H1 (cell line): ENCODE measurements around the gene SGMS1. TPM values are rescaled to one million over a fixed set of nuclear protein-coding genes. Genes with fewer than 3 reads are reported as not detected.
A peak's percentile ranks its signal among the peaks of the same experiment; 100 is the strongest.

Experiments used
- CTCF ChIA-PET: fragments of 300-600 bp; sonication (Branson Sonifier 250); formaldehyde crosslinking; loops from one replicate; lab custom pipeline; 2021; ENCODE audit not compliant: partially characterized antibody; lab: Charles Lee
- POLR2A ChIA-PET: fragments of 300-600 bp; sonication (Branson Sonifier 250); formaldehyde crosslinking; loops from one replicate; lab custom pipeline; 2021; ENCODE audit warnings: inconsistent platforms; ENCODE audit not compliant: partially characterized antibody; lab: Charles Lee
- DNase-seq, 2 experiments: peaks; one replicate each; pipeline versions ENCODE4 v3.0.0 to v3.0.0-alpha.2; 2010 to 2022; ENCODE audit warnings: low spot score in 2 of 2, low read depth in 1 of 2, mixed read lengths in 1 of 2
- FAIRE-seq: peaks from 2 replicates; lab custom pipeline; 2011; peaks lifted over from hg19 to GRCh38; lab: Jason Lieb, UNC
- H2AFZ ChIP-seq: 2 replicates; pipeline ENCODE4 v1.8.1; 2012; ENCODE audit warnings: low read length, inconsistent platforms
- H2AK5ac ChIP-seq: 2 replicates; pipeline ENCODE4 v1.6.1; 2013; ENCODE audit warnings: low read depth, low read length
- H2BK120ac ChIP-seq: replicated peaks from 2 replicates; pipeline ENCODE3; 2013; ENCODE audit warnings: low read depth, low read length, inconsistent platforms
- H2BK12ac ChIP-seq: 2 replicates; pipeline ENCODE4 v1.6.1; 2013; ENCODE audit warnings: low read depth, low read length
- H2BK15ac ChIP-seq: 2 replicates; pipeline ENCODE4 v1.6.1; 2013; ENCODE audit warnings: low read length
- H2BK20ac ChIP-seq: 2 replicates; pipeline ENCODE4 v1.6.1; 2013; ENCODE audit warnings: low read length
- H2BK5ac ChIP-seq: 2 replicates; pipeline ENCODE4 v1.6.1; 2013; ENCODE audit warnings: low read depth, low read length
- H3K14ac ChIP-seq: 2 replicates; pipeline ENCODE4 v1.6.1; 2013; ENCODE audit warnings: inconsistent platforms; ENCODE audit not compliant: insufficient read length
- H3K18ac ChIP-seq: 2 replicates; pipeline ENCODE4 v1.6.1; 2013; ENCODE audit warnings: low read length; ENCODE audit errors: extremely low read depth
- H3K23ac ChIP-seq: 2 replicates; pipeline ENCODE4 v1.6.1; 2013; ENCODE audit warnings: inconsistent platforms; ENCODE audit not compliant: insufficient read length
- H3K23me2 ChIP-seq: 2 replicates; pipeline ENCODE4 v1.6.1; 2013; ENCODE audit warnings: low read depth, low read length
- H3K27ac ChIP-seq: 2 replicates; pipeline ENCODE4 v1.6.1; 2011; ENCODE audit warnings: low read depth, low read length, inconsistent platforms
- H3K27me3 ChIP-seq, 4 experiments: replicated peaks in 1 of 4; 1 replicate in 1 of 4; 2 replicates in 3 of 4; pipeline versions ENCODE4 v1.6.1 to v1.8.1; 2011 to 2013; ENCODE audit warnings: low read length in 3 of 4, mild to moderate bottlenecking in 3 of 4, inconsistent platforms in 2 of 4, mixed read lengths in 2 of 4, moderate library complexity in 1 of 4; ENCODE audit not compliant: control insufficient read depth in 3 of 4, insufficient read depth in 3 of 4; ENCODE audit errors: extremely low read depth in 1 of 4
- H3K36me3 ChIP-seq, 4 experiments: 2 replicates each; pipeline versions ENCODE4 v1.6.1 to v1.8.1; 2011 to 2013; ENCODE audit warnings: mild to moderate bottlenecking in 4 of 4, low read length in 3 of 4, moderate library complexity in 2 of 4, control low read depth in 1 of 4, inconsistent platforms in 1 of 4; ENCODE audit not compliant: insufficient read depth in 4 of 4, control insufficient read depth in 2 of 4
- H3K4ac ChIP-seq: replicated peaks from 2 replicates; pipeline ENCODE3; 2013; ENCODE audit warnings: low read length, low read depth, mixed read lengths, inconsistent platforms; ENCODE audit not compliant: insufficient read length
- H3K4me1 ChIP-seq, 4 experiments: replicated peaks in 1 of 4; 1 replicate in 1 of 4; 2 replicates in 3 of 4; pipeline versions ENCODE4 v1.6.1 to v1.8.1; 2011 to 2013; ENCODE audit warnings: low read length in 3 of 4, inconsistent platforms in 2 of 4, mixed read lengths in 1 of 4; ENCODE audit not compliant: insufficient read depth in 4 of 4, control insufficient read depth in 3 of 4
- H3K4me2 ChIP-seq, 2 experiments: 2 replicates each; pipeline versions ENCODE4 v1.6.1 to v1.8.1; 2011 to 2013; ENCODE audit warnings: low read depth in 2 of 2, low read length in 2 of 2, control low read depth in 1 of 2, inconsistent platforms in 1 of 2, mild to moderate bottlenecking in 1 of 2; ENCODE audit not compliant: insufficient read depth in 1 of 2
- H3K4me3 ChIP-seq, 4 experiments: fragments of 200-600, 300-600 bp in 1 of 4; sonication (generic), shearing (Covaris generic), sonication (Bioruptor Twin) in 1 of 4; 2 replicates each; pipeline versions ENCODE4 v1.5.1 to v1.8.1; 2011 to 2016; ENCODE audit warnings: low read length in 4 of 4, low read depth in 3 of 4, control low read depth in 2 of 4, inconsistent platforms in 2 of 4, mild to moderate bottlenecking in 2 of 4, mixed read lengths in 1 of 4, moderate library complexity in 1 of 4; ENCODE audit not compliant: insufficient read depth in 2 of 4; ENCODE audit errors: extremely low read depth in 1 of 4
- H3K56ac ChIP-seq: replicated peaks from 2 replicates; pipeline ENCODE3; 2013; ENCODE audit warnings: low read depth, mild to moderate bottlenecking, mixed read lengths, low read length, inconsistent platforms; ENCODE audit not compliant: insufficient read length
- H3K79me1 ChIP-seq: 2 replicates; pipeline ENCODE4 v1.6.1; 2013; ENCODE audit warnings: low read depth, low read length, control low read depth
- H3K79me2 ChIP-seq, 2 experiments: 2 replicates each; pipeline versions ENCODE4 v1.6.1 to v1.8.1; 2012 to 2013; ENCODE audit warnings: low read length in 2 of 2, mild to moderate bottlenecking in 2 of 2, inconsistent platforms in 1 of 2; ENCODE audit not compliant: insufficient read depth in 2 of 2, control insufficient read depth in 1 of 2
- H3K9ac ChIP-seq, 4 experiments: replicated peaks in 1 of 4; 1 replicate in 1 of 4; 2 replicates in 3 of 4; pipeline versions ENCODE4 v1.6.1 to v1.8.1; 2011 to 2013; ENCODE audit warnings: low read depth in 3 of 4, low read length in 3 of 4, control low read depth in 2 of 4, mild to moderate bottlenecking in 2 of 4, moderate library complexity in 2 of 4, inconsistent platforms in 1 of 4; ENCODE audit errors: extremely low read depth in 1 of 4
- H3K9me3 ChIP-seq, 2 experiments: 2 replicates each; pipeline versions ENCODE4 v1.6.1 to v1.8.1; 2012 to 2013; ENCODE audit warnings: mild to moderate bottlenecking in 2 of 2, moderate library complexity in 2 of 2, control low read depth in 1 of 2, inconsistent platforms in 1 of 2, low read depth in 1 of 2, low read length in 1 of 2, mixed read lengths in 1 of 2; ENCODE audit not compliant: insufficient read depth in 2 of 2
- H4K20me1 ChIP-seq, 2 experiments: replicated peaks in 1 of 2; 2 replicates each; pipeline versions ENCODE3 to v1.8.1; 2011 to 2013; ENCODE audit warnings: inconsistent platforms in 2 of 2, low read length in 2 of 2, mild to moderate bottlenecking in 1 of 2; ENCODE audit not compliant: insufficient read depth in 2 of 2, control insufficient read depth in 1 of 2
- H4K5ac ChIP-seq: 2 replicates; pipeline ENCODE4 v1.6.1; 2013; ENCODE audit warnings: low read length, low read depth, mixed read lengths, inconsistent platforms; ENCODE audit not compliant: insufficient read length
- H4K8ac ChIP-seq: 2 replicates; pipeline ENCODE4 v1.8.0; 2013; ENCODE audit warnings: mild to moderate bottlenecking, moderate library complexity, low read length, inconsistent platforms; ENCODE audit not compliant: insufficient read depth; ENCODE audit errors: extremely low read depth
- H4K91ac ChIP-seq: replicated peaks from 2 replicates; pipeline ENCODE3; 2013; ENCODE audit warnings: low read length, mixed read lengths, inconsistent platforms; ENCODE audit not compliant: insufficient read length
- BACH1 ChIP-seq: IDR thresholded peaks from 2 replicates; pipeline ENCODE4 v1.6.1; 2012; ENCODE audit warnings: low read length, improper control_type of control experiment
- EZH2 ChIP-seq: fragments of 200-600 bp; sonication (generic); IDR thresholded peaks from 2 replicates; pipeline ENCODE4 v1.7.1; 2012; ENCODE audit warnings: low read depth, mild to moderate bottlenecking, moderate library complexity, low read length, inconsistent platforms; ENCODE audit not compliant: severe bottlenecking
- GTF2F1 ChIP-seq: IDR thresholded peaks from 2 replicates; pipeline ENCODE4 v1.6.1; 2012; ENCODE audit warnings: low read depth, low read length, improper control_type of control experiment, borderline replicate concordance
- KDM5A ChIP-seq: fragments of 200-600 bp; IDR thresholded peaks from 2 replicates; pipeline ENCODE4 v1.7.1; 2012; ENCODE audit warnings: mild to moderate bottlenecking, low read length, inconsistent platforms, mixed read lengths
- PHF8 ChIP-seq: fragments of 200-600 bp; sonication (generic); conservative IDR thresholded peaks from 2 replicates; pipeline ENCODE4 v1.7.1; 2012; ENCODE audit warnings: low read depth, mild to moderate bottlenecking, inconsistent platforms, low read length, moderate library complexity
- RAD21 ChIP-seq, 2 experiments: IDR thresholded peaks in 1 of 2; conservative IDR thresholded peaks in 1 of 2; 2 replicates each; pipeline ENCODE4 v1.6.1; 2011; ENCODE audit warnings: low read depth in 2 of 2, low read length in 2 of 2, improper control_type of control experiment in 1 of 2, inconsistent platforms in 1 of 2, mild to moderate bottlenecking in 1 of 2, moderate library complexity in 1 of 2
- RNF2 ChIP-seq: fragments of 200-900, 300-1000 bp; sonication (generic); IDR thresholded peaks from 2 replicates; pipeline ENCODE4 v1.7.1; 2016; ENCODE audit warnings: borderline replicate concordance, low read depth, mild to moderate bottlenecking, antibody characterized with exemption, low read length; ENCODE audit not compliant: poor library complexity, severe bottlenecking; ENCODE audit errors: missing control alignments
- SIN3A ChIP-seq, 2 experiments: IDR thresholded peaks in 1 of 2; conservative IDR thresholded peaks in 1 of 2; 2 replicates each; pipeline ENCODE4 v1.6.1; 2011 to 2012; ENCODE audit warnings: low read length in 2 of 2, improper control_type of control experiment in 1 of 2, low read depth in 1 of 2, mild to moderate bottlenecking in 1 of 2
- SRF ChIP-seq: IDR thresholded peaks from 2 replicates; pipeline ENCODE4 v1.6.1; 2011; ENCODE audit warnings: mild to moderate bottlenecking, low read depth, low read length, moderate library complexity
- TEAD4 ChIP-seq: IDR thresholded peaks from 2 replicates; pipeline ENCODE4 v1.6.1; 2012; ENCODE audit warnings: low read depth, low read length, inconsistent platforms, mixed read lengths
- YY1 ChIP-seq: IDR thresholded peaks from 2 replicates; pipeline ENCODE4 v1.6.1; 2011; ENCODE audit warnings: low read depth, mild to moderate bottlenecking, low read length
- WGBS, 2 experiments: shearing (Covaris generic) in 1 of 2; methylation state at CpG; one replicate each; pipeline versions ENCODE4 v1.1.6 to v1.1.7; 2013 to 2015; ENCODE audit warnings: low lambda C conversion rate in 2 of 2, mixed read lengths in 2 of 2, inconsistent platforms in 1 of 2, low coverage in 1 of 2, missing lambda C conversion rate in 1 of 2; ENCODE audit not compliant: insufficient replicate concordance in 2 of 2, insufficient coverage in 1 of 2, insufficient read length in 1 of 2; ENCODE audit errors: extremely low coverage in 1 of 2, missing lambda C conversion rate in 1 of 2; 5-methylcytosine and 5-hydroxymethylcytosine counted together
- polyA plus RNA-seq, 7 experiments: library from polyadenylated mRNA; depleted of rRNA in 3 of 7; stranded (reverse) in 5 of 7; unstranded in 2 of 7; fragments of >200 nt in 5 of 7; fragments of 200-250 nt in 2 of 7; gene quantifications; 1 replicate in 5 of 7; 2 replicates in 1 of 7; 4 replicates in 1 of 7; pipeline versions ENCODE4 v1.2.1 to v1.2.3, GENCODE V29; 2011 to 2013; ENCODE audit warnings: missing spikeins in 2 of 7, mixed read lengths in 2 of 7
- total RNA-seq: library from RNA; stranded (reverse); fragmentation: NEBNext Ultra II Directional; extraction: Animal tissue kit (Norgen Biotek cat#: 25700); gene quantifications from 2 replicates; pipeline ENCODE4 v1.2.1, GENCODE V29; 2021

The SGMS1 gene
- total and polyA plus RNA-seq, 2 of the 8 experiments (the other 6 are each of a cell fraction or from before 2014, with no cell fraction given), result 6.0 to 15.6 TPM

- CTCF ChIA-PET, result interaction anchor here (0.8 kb wide), 1 partner anchor 178 kb away, joined by 3 read pairs; no protein-coding TSS in a partner anchor
- Histone ChIP-seq H3K79me2 (peaks cover 0 to 55% of the 10 kb centered on the region in 2 experiments; a peak in 3 of 4 replicates), H3K9ac (no peak overlapping the region), H2BK15ac (no peak overlapping the region), H3K79me1 (no peaks in the 10 kb centered on the region), H2AFZ (no peak overlapping the region), H3K4me1 (peaks cover 4 to 10% (median 6%) of the 10 kb centered on the region in 4 experiments; a peak in 5 of 7 replicates), H4K8ac (no peak overlapping the region), H3K4ac (no peak overlapping the region), H3K14ac (no peak overlapping the region), H3K56ac (no peak overlapping the region), H3K23ac (no peak overlapping the region), H4K91ac (no peak overlapping the region), H3K4me3 (no peak overlapping the region), H3K18ac (no peak overlapping the region), H3K27ac (no peak overlapping the region), H2BK120ac (no peak overlapping the region), H3K27me3 (no peaks in the 10 kb centered on the region), H2BK20ac (no peak overlapping the region), H2BK12ac (no peak overlapping the region), H2AK5ac (0 out of 2 replicates have a peak overlapping the region, but pooled peaks have one; percentile 26), H3K36me3 (no peaks in the 10 kb centered on the region), H2BK5ac (no peak overlapping the region), H3K9me3 (no peaks in the 10 kb centered on the region), H3K4me2 (no peak overlapping the region), H4K20me1 (no peaks in the 10 kb centered on the region), H3K23me2 (no peaks in the 10 kb centered on the region), H4K5ac (no peak overlapping the region)
- no peak for TF ChIP-seq PHF8
- TF ChIP-seq SIN3A (conservative IDR thresholded peaks at IDR 0.05 in 1 of 2, IDR thresholded peaks at IDR 0.05 in 1 of 2; ENCODE audit: low read depth in 1 of 2, low read length in 2 of 2), result no peak
- no peak for TF ChIP-seq RNF2
- TF ChIP-seq BACH1, result no peak
- no peak for TF ChIP-seq SRF
- TF ChIP-seq EZH2, result no peak
- TF ChIP-seq RAD21 (IDR thresholded peaks at IDR 0.05 in 1 of 2, conservative IDR thresholded peaks at IDR 0.05 in 1 of 2; ENCODE audit: low read depth in 2 of 2, low read length in 2 of 2), result no peak
- TF ChIP-seq GTF2F1, result no peak
- TF ChIP-seq KDM5A, result no peak
- no peak for TF ChIP-seq TEAD4
- TF ChIP-seq YY1, result no peak
- POLR2A ChIA-PET, result no interaction called here
- DNase-seq (no peak), FAIRE-seq (no peak)
- 83% methylated on average over 1 of the region's 1 CpG; no CpG with 5 or more reads in 1 of the 2 experiments for WGBS, 2 experiments
Measured at GRCh38 chr10:50545846-50546245, 77.9 kb downstream of the SGMS1 start.
